Measurements from ENCODE around the gene HYAL3. TPM values are rescaled to one million over a fixed set of nuclear protein-coding genes. Genes with fewer than 3 reads are reported as not detected.

The HYAL3 gene
- total and polyA plus RNA-seq, 2 donors (not counting 1 experiment from before 2014, with no cell fraction given) = 3.2 to 7.4 TPM

DNA sequence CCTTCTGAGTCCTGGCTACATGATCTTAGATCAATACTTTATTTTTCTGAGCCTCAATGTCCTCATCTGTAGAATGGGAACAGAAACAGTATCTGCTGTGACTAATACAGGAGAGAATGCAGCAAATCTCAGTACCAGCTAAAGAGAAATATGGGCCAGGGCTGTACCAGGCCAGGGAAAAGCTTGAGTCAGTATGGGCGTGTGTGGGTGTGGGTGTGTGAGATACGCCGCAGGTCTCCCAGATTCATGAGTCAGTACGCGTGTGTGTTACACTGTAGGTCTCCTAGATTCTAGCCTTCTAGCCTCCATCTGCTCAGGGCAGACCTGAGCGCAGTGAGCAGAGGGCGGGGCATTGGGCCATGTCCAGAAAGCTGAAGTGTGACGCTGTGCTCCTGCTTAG lies 48.0 kb downstream of the HYAL3 start:
- DNase-seq (ENCODE audit: low read depth in 2 of 2) = peak; percentile 90 to 94
- no peak overlapping the region for H3K9ac ChIP-seq (ENCODE audit: insufficient read depth, low read length)
- no peak overlapping the region for H2AFZ ChIP-seq (ENCODE audit: low read length)
- no peaks in the 10 kb centered on the region for H3K9me3 ChIP-seq (ENCODE audit: control insufficient read depth, insufficient read depth, low read depth, low read length)
- peak overlapping the region; percentile 46 for H3K27ac ChIP-seq (ENCODE audit: insufficient read depth, low read length)
- H3K79me2 ChIP-seq (ENCODE audit: control insufficient read depth, insufficient read depth, low read length) = peaks cover 73% of the 10 kb centered on the region
- H3K27me3 ChIP-seq (ENCODE audit: control insufficient read depth, insufficient read depth, low read length) = no peaks in the 10 kb centered on the region
- no peak overlapping the region for H3K4me2 ChIP-seq (ENCODE audit: extremely low read depth, insufficient read depth, low read length)
- H3K4me1 ChIP-seq (ENCODE audit: control insufficient read depth, extremely low read depth, insufficient read depth, low read length) = peaks cover 43% of the 10 kb centered on the region
- H4K20me1 ChIP-seq (ENCODE audit: control insufficient read depth, extremely low read depth, insufficient read depth, low read length) = peaks cover 2% of the 10 kb centered on the region
- TF ChIP-seq, protein P1, sequence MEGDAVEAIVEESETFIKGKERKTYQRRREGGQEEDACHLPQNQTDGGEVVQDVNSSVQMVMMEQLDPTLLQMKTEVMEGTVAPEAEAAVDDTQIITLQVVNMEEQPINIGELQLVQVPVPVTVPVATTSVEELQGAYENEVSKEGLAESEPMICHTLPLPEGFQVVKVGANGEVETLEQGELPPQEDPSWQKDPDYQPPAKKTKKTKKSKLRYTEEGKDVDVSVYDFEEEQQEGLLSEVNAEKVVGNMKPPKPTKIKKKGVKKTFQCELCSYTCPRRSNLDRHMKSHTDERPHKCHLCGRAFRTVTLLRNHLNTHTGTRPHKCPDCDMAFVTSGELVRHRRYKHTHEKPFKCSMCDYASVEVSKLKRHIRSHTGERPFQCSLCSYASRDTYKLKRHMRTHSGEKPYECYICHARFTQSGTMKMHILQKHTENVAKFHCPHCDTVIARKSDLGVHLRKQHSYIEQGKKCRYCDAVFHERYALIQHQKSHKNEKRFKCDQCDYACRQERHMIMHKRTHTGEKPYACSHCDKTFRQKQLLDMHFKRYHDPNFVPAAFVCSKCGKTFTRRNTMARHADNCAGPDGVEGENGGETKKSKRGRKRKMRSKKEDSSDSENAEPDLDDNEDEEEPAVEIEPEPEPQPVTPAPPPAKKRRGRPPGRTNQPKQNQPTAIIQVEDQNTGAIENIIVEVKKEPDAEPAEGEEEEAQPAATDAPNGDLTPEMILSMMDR (conservative IDR thresholded peaks at IDR 0.05 in 1 of 2, IDR thresholded peaks at IDR 0.05 in 1 of 2; ENCODE audit: low read depth in 1 of 2, low read length in 2 of 2) = no peak
- TF ChIP-seq EZH2 (IDR thresholded peaks at IDR 0.05; ENCODE audit: low read length, missing control alignments) = no peak
- H3K4me3 ChIP-seq (replicated peaks in 1 of 4; ENCODE audit: control extremely low read depth in 1 of 4, insufficient read depth in 1 of 4, low read depth in 3 of 4, low read length in 4 of 4) = no peak overlapping the region
- H3K36me3 ChIP-seq (ENCODE audit: control insufficient read depth, insufficient read depth, low read length) = peaks cover 23% of the 10 kb centered on the region

DNA sequence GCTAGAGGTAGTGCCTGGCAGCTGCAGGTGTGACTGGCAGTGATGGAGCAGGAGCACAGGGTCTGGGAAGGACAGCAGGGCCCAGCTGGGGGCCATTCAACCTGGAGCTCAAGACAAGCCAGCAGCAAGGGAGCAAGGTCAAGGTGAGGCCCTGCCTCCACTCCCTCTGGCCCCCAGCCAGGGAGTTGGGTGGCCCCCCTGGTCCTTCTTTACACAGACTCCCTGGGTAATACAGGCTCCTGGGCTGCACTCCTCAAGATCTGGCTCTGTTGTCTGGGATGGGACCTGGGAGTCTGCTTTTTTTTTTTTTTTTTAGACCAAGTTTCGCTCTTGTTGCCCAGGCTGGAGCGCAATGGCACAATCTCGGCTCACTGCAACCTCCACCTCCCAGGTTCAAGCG lies 48.7 kb downstream of the HYAL3 start:
- no peak overlapping the region for H3K27ac ChIP-seq (ENCODE audit: insufficient read depth, low read length)
- peaks cover 80% of the 10 kb centered on the region for H3K79me2 ChIP-seq (ENCODE audit: control insufficient read depth, insufficient read depth, low read length)
- no peaks in the 10 kb centered on the region for H3K9me3 ChIP-seq (ENCODE audit: control insufficient read depth, insufficient read depth, low read depth, low read length)
- TF ChIP-seq, protein P1 (conservative IDR thresholded peaks at IDR 0.05 in 1 of 2, IDR thresholded peaks at IDR 0.05 in 1 of 2; ENCODE audit: low read depth in 1 of 2, low read length in 2 of 2) = no peak
- TF ChIP-seq EZH2 (IDR thresholded peaks at IDR 0.05; ENCODE audit: low read length, missing control alignments) = no peak
- no peaks in the 10 kb centered on the region for H3K27me3 ChIP-seq (ENCODE audit: control insufficient read depth, insufficient read depth, low read length)
- H3K4me2 ChIP-seq (ENCODE audit: extremely low read depth, insufficient read depth, low read length) = no peak overlapping the region
- H3K9ac ChIP-seq (ENCODE audit: insufficient read depth, low read length) = no peak overlapping the region
- peaks cover 49% of the 10 kb centered on the region for H3K4me1 ChIP-seq (ENCODE audit: control insufficient read depth, extremely low read depth, insufficient read depth, low read length)
- peaks cover 2% of the 10 kb centered on the region for H4K20me1 ChIP-seq (ENCODE audit: control insufficient read depth, extremely low read depth, insufficient read depth, low read length)
- no peak for DNase-seq (ENCODE audit: low read depth in 2 of 2)
- no peak overlapping the region for H3K4me3 ChIP-seq (replicated peaks in 1 of 4; ENCODE audit: control extremely low read depth in 1 of 4, insufficient read depth in 1 of 4, low read depth in 3 of 4, low read length in 4 of 4)
- H3K36me3 ChIP-seq (ENCODE audit: control insufficient read depth, insufficient read depth, low read length) = peaks cover 21% of the 10 kb centered on the region
- H2AFZ ChIP-seq (ENCODE audit: low read length) = no peak overlapping the region

DNA sequence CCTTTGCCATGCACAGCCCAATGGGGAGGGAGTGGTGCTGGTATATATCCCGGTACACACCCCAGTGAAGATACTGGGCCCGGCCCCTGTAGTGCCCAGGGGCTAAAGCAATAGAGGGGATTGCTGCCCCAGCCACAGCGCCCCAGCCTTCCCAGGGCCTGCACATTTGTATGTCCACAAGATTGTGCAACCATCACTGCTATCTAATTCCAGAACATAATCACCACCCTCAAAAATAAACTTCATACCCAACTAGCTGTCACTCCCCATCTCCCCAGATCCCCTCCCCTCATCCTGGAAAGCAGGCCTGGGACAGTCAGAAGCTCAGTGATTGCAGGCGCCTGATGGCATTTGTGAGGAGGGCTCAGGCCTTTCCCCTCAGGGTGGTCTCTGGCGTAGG lies 49.7 kb downstream of the HYAL3 start:
- Histone ChIP-seq H3K4me2 (ENCODE audit: extremely low read depth, insufficient read depth, low read length) (peak overlapping the region; percentile 23), H4K20me1 (ENCODE audit: control insufficient read depth, extremely low read depth, insufficient read depth, low read length) (peaks cover 2% of the 10 kb centered on the region), H3K79me2 (ENCODE audit: control insufficient read depth, insufficient read depth, low read length) (peaks cover 86% of the 10 kb centered on the region), H2AFZ (ENCODE audit: low read length) (no peak overlapping the region), H3K4me3 (replicated peaks in 1 of 4; ENCODE audit: control extremely low read depth in 1 of 4, insufficient read depth in 1 of 4, low read depth in 3 of 4, low read length in 4 of 4) (no peak overlapping the region), H3K4me1 (ENCODE audit: control insufficient read depth, extremely low read depth, insufficient read depth, low read length) (peaks cover 48% of the 10 kb centered on the region), H3K9me3 (ENCODE audit: control insufficient read depth, insufficient read depth, low read depth, low read length) (no peaks in the 10 kb centered on the region), H3K27me3 (ENCODE audit: control insufficient read depth, insufficient read depth, low read length) (no peaks in the 10 kb centered on the region), H3K9ac (ENCODE audit: insufficient read depth, low read length) (no peak overlapping the region), H3K27ac (ENCODE audit: insufficient read depth, low read length) (no peak overlapping the region), H3K36me3 (ENCODE audit: control insufficient read depth, insufficient read depth, low read length) (peaks cover 16% of the 10 kb centered on the region)
- no peak for DNase-seq (ENCODE audit: low read depth in 2 of 2)
- TF ChIP-seq, protein P1 (conservative IDR thresholded peaks at IDR 0.05 in 1 of 2, IDR thresholded peaks at IDR 0.05 in 1 of 2; ENCODE audit: low read depth in 1 of 2, low read length in 2 of 2) = no peak
- no peak for TF ChIP-seq EZH2 (IDR thresholded peaks at IDR 0.05; ENCODE audit: low read length, missing control alignments)

Measured in fibroblast of lung (primary cell).